ENCODE data around the gene HNRNPF.
"Not testable (repeated sequence)": the region's sequence is repeated elsewhere in the genome, so short reads cannot be mapped to it uniquely, and the experiment has no call there.

The HNRNPF gene

GRCh38 chr10:43340619-43341018 is 68.4 kb downstream of the HNRNPF start:
- Histone ChIP-seq H3K4me1 (ENCODE audit: control insufficient read depth in 1 of 2, insufficient read depth in 2 of 2, low read length in 2 of 2) (peaks cover 4 to 10% of the 10 kb centered on the region in 2 donors), H3K27ac (ENCODE audit: low read depth, low read length) (no peak overlapping the region), H3K4me3 (ENCODE audit: low read depth in 1 of 2, low read length in 2 of 2) (no peak overlapping the region), H3K36me3 (ENCODE audit: control insufficient read depth in 1 of 2, insufficient read depth in 2 of 2, low read length in 2 of 2) (no peaks in the 10 kb centered on the region), H3K27me3 (ENCODE audit: control insufficient read depth in 1 of 2, insufficient read depth in 2 of 2, low read length in 2 of 2) (peaks cover 0 to 3% of the 10 kb centered on the region in 2 donors), H3K9ac (ENCODE audit: low read depth in 1 of 2, low read length in 2 of 2) (no peak overlapping the region), H3K9me3 (ENCODE audit: control insufficient read depth in 1 of 2, low read length in 2 of 2) (no peaks in the 10 kb centered on the region)

- Histone ChIP-seq H3K4me1 (ENCODE audit: control insufficient read depth in 1 of 2, insufficient read depth in 2 of 2, low read length in 2 of 2) (peaks cover 4 to 10% of the 10 kb centered on the region in 2 donors), H3K36me3 (ENCODE audit: control insufficient read depth in 1 of 2, insufficient read depth in 2 of 2, low read length in 2 of 2) (no peaks in the 10 kb centered on the region), H3K9me3 (ENCODE audit: control insufficient read depth in 1 of 2, low read length in 2 of 2) (no peaks in the 10 kb centered on the region), H3K27ac (ENCODE audit: low read depth, low read length) (no peak overlapping the region), H3K4me3 (ENCODE audit: low read depth in 1 of 2, low read length in 2 of 2) (no peak overlapping the region), H3K27me3 (ENCODE audit: control insufficient read depth in 1 of 2, insufficient read depth in 2 of 2, low read length in 2 of 2) (peaks cover 0 to 3% of the 10 kb centered on the region in 2 donors), H3K9ac (ENCODE audit: low read depth in 1 of 2, low read length in 2 of 2) (no peak overlapping the region)
Measured at GRCh38 chr10:43340101-43340500, 68.9 kb downstream of the HNRNPF start.

DNA sequence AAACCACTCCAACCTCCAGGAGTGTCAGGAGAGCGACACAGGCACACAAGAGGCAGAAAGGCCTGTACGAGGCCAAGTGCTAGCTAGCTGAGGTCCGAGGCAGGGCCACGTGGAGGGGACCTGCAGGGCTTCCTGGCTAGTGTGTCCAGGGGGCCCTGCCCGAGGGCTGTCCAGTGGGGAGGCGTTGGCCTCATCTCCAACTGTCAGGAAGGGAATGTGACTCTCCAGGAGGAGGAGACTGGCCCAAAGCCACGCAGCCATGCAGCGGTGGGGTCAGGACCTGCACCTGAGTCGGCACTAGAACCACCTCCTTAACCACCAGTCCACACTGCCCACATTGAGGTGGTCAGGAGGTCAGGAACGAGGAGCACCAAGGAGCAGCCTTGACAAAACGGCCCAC is 69.8 kb downstream of the HNRNPF start:
- H3K27ac ChIP-seq (ENCODE audit: low read depth, low read length): no peak overlapping the region
- H3K27me3 ChIP-seq (ENCODE audit: control insufficient read depth in 1 of 2, insufficient read depth in 2 of 2, low read length in 2 of 2): peaks cover 0 to 3% of the 10 kb centered on the region in 2 donors
- H3K4me1 ChIP-seq (ENCODE audit: control insufficient read depth in 1 of 2, insufficient read depth in 2 of 2, low read length in 2 of 2): peaks cover 4 to 10% of the 10 kb centered on the region in 2 donors
- no peak overlapping the region for H3K9ac ChIP-seq (ENCODE audit: low read depth in 1 of 2, low read length in 2 of 2)
- H3K9me3 ChIP-seq (ENCODE audit: control insufficient read depth in 1 of 2, low read length in 2 of 2): no peaks in the 10 kb centered on the region
- no peaks in the 10 kb centered on the region for H3K36me3 ChIP-seq (ENCODE audit: control insufficient read depth in 1 of 2, insufficient read depth in 2 of 2, low read length in 2 of 2)
- H3K4me3 ChIP-seq (ENCODE audit: low read depth in 1 of 2, low read length in 2 of 2): no peak overlapping the region

DNA sequence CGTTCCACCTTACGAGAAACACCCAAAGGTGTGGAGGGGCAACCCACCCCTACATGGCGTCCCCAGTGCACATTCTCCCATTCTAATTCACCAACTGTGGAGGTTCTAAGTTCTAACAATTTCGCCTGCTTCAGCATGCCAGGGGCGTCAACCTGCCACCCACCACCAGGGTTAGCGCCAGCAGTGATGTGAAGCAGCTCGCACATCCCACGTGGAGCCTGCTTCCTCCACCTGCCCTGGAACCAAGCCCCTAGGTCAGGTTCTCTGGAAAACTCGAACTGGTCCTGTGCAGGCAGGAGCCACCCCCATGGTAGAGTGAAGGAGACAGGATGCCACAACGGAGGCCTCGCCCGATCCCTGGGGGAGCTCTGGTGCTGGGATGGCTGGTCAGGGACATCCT is 70.9 kb downstream of the HNRNPF start:
- Histone ChIP-seq H3K9me3 (ENCODE audit: control insufficient read depth in 1 of 2, low read length in 2 of 2) (no peaks in the 10 kb centered on the region), H3K4me1 (ENCODE audit: control insufficient read depth in 1 of 2, insufficient read depth in 2 of 2, low read length in 2 of 2) (peaks cover 4 to 10% of the 10 kb centered on the region in 2 donors), H3K36me3 (ENCODE audit: control insufficient read depth in 1 of 2, insufficient read depth in 2 of 2, low read length in 2 of 2) (no peaks in the 10 kb centered on the region), H3K27me3 (ENCODE audit: control insufficient read depth in 1 of 2, insufficient read depth in 2 of 2, low read length in 2 of 2) (peaks cover 0 to 3% of the 10 kb centered on the region in 2 donors), H3K9ac (ENCODE audit: low read depth in 1 of 2, low read length in 2 of 2) (no peak overlapping the region), H3K4me3 (ENCODE audit: low read depth in 1 of 2, low read length in 2 of 2) (no peak overlapping the region), H3K27ac (ENCODE audit: low read depth, low read length) (no peak overlapping the region)

DNA sequence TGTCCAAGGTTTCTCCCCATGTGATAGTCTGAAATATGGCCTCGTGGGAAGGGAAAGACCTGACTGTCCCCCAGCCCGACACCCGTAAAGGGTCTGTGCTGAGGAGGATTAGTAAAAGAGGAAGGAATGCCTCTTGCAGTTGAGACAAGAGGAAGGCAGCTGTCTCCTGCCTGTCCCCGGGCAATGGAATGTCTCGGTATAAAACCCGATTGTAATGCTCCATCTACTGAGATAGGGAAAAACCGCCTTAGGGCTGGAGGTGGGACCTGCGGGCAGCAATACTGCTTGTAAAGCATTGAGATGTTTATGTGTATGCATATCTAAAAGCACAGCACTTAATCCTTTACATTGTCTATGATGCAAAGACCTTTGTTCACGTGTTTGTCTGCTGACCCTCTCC is 71.5 kb downstream of the HNRNPF start:
- not testable (repeated sequence) for H3K9me3 ChIP-seq (ENCODE audit: control insufficient read depth in 1 of 2, low read length in 2 of 2); H3K9ac ChIP-seq (ENCODE audit: low read depth in 1 of 2, low read length in 2 of 2); H3K27me3 ChIP-seq (ENCODE audit: control insufficient read depth in 1 of 2, insufficient read depth in 2 of 2, low read length in 2 of 2); H3K27ac ChIP-seq (ENCODE audit: low read depth, low read length); H3K4me3 ChIP-seq (ENCODE audit: low read depth in 1 of 2, low read length in 2 of 2); H3K4me1 ChIP-seq (ENCODE audit: control insufficient read depth in 1 of 2, insufficient read depth in 2 of 2, low read length in 2 of 2); H3K36me3 ChIP-seq (ENCODE audit: control insufficient read depth in 1 of 2, insufficient read depth in 2 of 2, low read length in 2 of 2)

- Histone ChIP-seq H3K4me1 (ENCODE audit: control insufficient read depth in 1 of 2, insufficient read depth in 2 of 2, low read length in 2 of 2) (peaks cover 4 to 10% of the 10 kb centered on the region in 2 donors), H3K27ac (ENCODE audit: low read depth, low read length) (no peak overlapping the region), H3K4me3 (ENCODE audit: low read depth in 1 of 2, low read length in 2 of 2) (no peak overlapping the region), H3K36me3 (ENCODE audit: control insufficient read depth in 1 of 2, insufficient read depth in 2 of 2, low read length in 2 of 2) (no peaks in the 10 kb centered on the region), H3K9ac (ENCODE audit: low read depth in 1 of 2, low read length in 2 of 2) (no peak overlapping the region), H3K27me3 (ENCODE audit: control insufficient read depth in 1 of 2, insufficient read depth in 2 of 2, low read length in 2 of 2) (peaks cover 0 to 3% of the 10 kb centered on the region in 2 donors), H3K9me3 (ENCODE audit: control insufficient read depth in 1 of 2, low read length in 2 of 2) (no peaks in the 10 kb centered on the region)
Measured at GRCh38 chr10:43336641-43337318, 72.2 kb downstream of the HNRNPF start.

DNA sequence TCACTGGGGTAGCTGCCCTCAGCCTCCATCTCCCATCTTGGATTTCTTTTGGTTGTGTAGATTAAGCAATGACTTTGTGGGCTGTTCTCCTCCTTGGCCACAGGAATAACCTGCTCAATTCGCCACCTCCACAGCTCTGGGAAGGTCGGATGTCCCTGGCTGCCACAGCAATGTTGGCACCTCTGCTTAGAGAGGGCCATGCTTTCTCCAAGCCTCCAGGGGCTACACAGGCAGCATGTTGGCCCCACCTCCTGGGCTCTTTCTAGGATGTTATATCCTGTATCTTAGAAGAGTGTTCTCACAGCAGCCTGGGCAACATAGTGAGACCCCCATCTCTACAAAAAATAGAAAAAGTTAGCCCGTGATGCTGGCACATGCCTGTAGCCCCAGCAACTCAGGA is 72.9 kb downstream of the HNRNPF start:
- Histone ChIP-seq H3K4me3 (ENCODE audit: low read depth in 1 of 2, low read length in 2 of 2) (no peak overlapping the region), H3K27me3 (ENCODE audit: control insufficient read depth in 1 of 2, insufficient read depth in 2 of 2, low read length in 2 of 2) (peaks cover 0 to 3% of the 10 kb centered on the region in 2 donors), H3K9me3 (ENCODE audit: control insufficient read depth in 1 of 2, low read length in 2 of 2) (no peaks in the 10 kb centered on the region), H3K27ac (ENCODE audit: low read depth, low read length) (no peak overlapping the region), H3K9ac (ENCODE audit: low read depth in 1 of 2, low read length in 2 of 2) (no peak overlapping the region), H3K36me3 (ENCODE audit: control insufficient read depth in 1 of 2, insufficient read depth in 2 of 2, low read length in 2 of 2) (no peaks in the 10 kb centered on the region), H3K4me1 (ENCODE audit: control insufficient read depth in 1 of 2, insufficient read depth in 2 of 2, low read length in 2 of 2) (peaks cover 4 to 10% of the 10 kb centered on the region in 2 donors)
